Ammon's horn (tissue), 1 donor: ENCODE results near the gene GOLPH3.

Experiments
- DNase-seq: peaks from one replicate; pipeline ENCODE4 v3.0.0-alpha.2; 2016; ENCODE audit warnings: low spot score

The GOLPH3 gene

GRCh38 chr5:32170303-32171151 lies 3.6 kb downstream of the GOLPH3 start:
- DNase-seq: no peak

DNA sequence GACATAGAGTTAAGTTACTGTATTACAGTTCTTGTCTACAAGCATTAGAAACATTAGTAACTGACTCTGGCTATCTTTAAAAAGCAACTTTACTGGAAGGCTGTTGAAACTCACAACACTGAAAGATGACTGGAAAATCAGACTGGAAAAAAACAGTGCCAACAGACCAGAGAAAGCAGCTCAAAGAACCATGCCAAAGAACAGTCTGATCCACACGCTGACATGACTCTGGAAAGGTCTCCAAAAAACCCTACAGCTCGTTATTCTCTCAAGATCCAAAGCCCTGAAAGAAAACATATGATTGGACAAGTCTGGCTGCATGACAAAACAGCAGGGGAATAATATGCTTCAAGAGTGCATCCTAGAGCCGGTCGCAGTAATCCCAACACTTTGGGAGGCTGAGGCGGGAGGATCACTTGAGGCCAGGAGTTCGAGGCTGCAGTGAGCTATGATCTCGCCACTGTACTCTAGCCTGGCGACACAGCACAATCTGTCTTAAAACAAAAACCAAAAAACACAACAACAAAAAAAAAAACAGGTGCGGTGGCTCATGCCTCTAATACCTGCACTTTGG lies 5.6 kb downstream of the GOLPH3 start:
- DNase-seq: no peak

GRCh38 chr5:32165597-32165996 lies 8.5 kb downstream of the GOLPH3 start:
- DNase-seq: no peak

DNA sequence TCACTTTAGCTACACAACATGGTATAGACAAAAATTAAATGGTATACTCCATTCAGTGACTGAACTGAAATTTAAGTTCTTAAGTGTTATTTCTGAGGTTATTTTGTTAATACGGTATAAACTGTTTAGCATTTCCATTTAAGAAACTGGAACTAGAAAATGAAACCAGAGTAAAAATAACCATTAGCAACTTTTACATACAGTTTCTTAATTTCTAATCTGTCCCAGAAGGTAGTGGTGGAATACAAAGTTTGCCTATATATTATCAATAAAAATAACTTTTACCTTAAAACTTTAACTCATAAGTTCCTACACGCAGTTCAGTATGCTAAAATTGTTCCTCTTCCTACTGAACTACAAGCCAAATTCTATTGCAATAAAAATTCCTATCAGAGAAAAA lies 10.3 kb downstream of the GOLPH3 start:
- DNase-seq: no peak

GRCh38 chr5:32163053-32163452 lies 11.1 kb downstream of the GOLPH3 start:
- no peak for DNase-seq

GRCh38 chr5:32160228-32160627 lies 13.9 kb downstream of the GOLPH3 start:
- no peak for DNase-seq

- DNase-seq: no peak
Measured at GRCh38 chr5:32159328-32160072, 14.6 kb downstream of the GOLPH3 start.

- DNase-seq: no peak
Measured at GRCh38 chr5:32158679-32158975, 15.5 kb downstream of the GOLPH3 start.

GRCh38 chr5:32157078-32157477 lies 17.0 kb downstream of the GOLPH3 start:
- DNase-seq: no peak

DNA sequence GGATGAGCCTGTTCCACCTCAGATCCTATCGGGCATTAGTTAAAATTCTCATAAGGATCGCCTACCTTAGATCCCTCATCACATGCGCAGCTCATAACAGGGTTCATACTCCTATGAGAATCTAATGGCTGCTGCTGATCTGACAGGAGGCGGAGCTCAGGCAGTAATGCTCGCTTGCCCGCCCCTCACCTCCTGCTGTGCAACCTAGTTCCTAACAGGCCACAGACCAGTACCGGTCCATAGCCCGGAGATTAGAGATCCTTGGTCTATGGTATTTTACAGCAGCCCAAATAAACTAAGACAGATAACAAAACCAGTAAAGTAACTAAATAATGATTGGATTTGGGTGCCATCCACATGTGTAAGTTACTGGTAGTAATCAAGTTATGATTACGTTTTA lies 17.5 kb downstream of the GOLPH3 start:
- DNase-seq: no peak

- no peak for DNase-seq
Measured at GRCh38 chr5:32155211-32155610, 18.9 kb downstream of the GOLPH3 start.

GRCh38 chr5:32153723-32154122 lies 20.4 kb downstream of the GOLPH3 start:
- DNase-seq: no peak

DNA sequence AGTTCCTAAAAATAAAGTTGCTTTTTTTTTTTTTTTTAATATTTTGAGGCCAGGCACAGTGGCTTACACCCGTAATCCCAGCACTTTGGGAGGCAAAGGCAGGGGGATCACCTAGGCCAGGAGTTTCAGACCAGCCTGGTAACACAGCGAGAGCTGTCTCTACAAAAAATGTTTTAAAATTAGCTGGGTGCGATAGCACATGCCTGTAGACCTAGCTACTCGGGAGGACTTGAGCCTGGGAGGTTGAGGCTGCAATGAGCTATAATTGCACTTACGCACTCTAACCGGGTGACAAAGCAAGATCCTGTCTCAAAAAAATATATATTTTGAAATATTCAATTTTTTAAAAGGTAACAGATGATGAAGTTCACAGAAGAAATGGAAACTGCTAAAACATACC lies 22.9 kb downstream of the GOLPH3 start:
- DNase-seq: no peak

GRCh38 chr5:32150366-32150765 lies 23.8 kb downstream of the GOLPH3 start:
- no peak for DNase-seq

GRCh38 chr5:32147959-32148358 lies 26.2 kb downstream of the GOLPH3 start:
- no peak for DNase-seq

DNA sequence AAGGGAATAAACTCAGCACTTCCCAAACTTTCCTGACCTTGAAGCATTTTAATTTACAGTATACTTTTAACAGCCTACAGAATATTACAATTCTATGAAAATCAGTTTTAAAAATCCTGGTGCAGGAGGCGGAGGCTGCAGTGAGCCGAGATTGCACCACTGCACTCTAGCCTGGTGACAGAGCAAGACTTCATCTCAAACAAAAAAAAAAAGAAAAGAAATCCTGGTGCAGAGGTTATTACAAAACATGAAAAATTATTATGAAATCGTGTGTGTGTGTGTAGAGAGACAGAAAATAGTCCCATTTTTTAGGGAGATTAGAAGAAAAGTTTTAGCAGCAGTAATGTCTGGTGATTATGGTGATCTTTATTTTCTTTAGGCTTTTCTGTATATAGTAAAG lies 26.9 kb downstream of the GOLPH3 start:
- DNase-seq: no peak

- no peak for DNase-seq
Measured at GRCh38 chr5:32145378-32145777, 28.7 kb downstream of the GOLPH3 start.

- no peak for DNase-seq
Measured at GRCh38 chr5:32144378-32145207, 29.5 kb downstream of the GOLPH3 start.

GRCh38 chr5:32143617-32144377 lies 30.3 kb downstream of the GOLPH3 start:
- no peak for DNase-seq

DNA sequence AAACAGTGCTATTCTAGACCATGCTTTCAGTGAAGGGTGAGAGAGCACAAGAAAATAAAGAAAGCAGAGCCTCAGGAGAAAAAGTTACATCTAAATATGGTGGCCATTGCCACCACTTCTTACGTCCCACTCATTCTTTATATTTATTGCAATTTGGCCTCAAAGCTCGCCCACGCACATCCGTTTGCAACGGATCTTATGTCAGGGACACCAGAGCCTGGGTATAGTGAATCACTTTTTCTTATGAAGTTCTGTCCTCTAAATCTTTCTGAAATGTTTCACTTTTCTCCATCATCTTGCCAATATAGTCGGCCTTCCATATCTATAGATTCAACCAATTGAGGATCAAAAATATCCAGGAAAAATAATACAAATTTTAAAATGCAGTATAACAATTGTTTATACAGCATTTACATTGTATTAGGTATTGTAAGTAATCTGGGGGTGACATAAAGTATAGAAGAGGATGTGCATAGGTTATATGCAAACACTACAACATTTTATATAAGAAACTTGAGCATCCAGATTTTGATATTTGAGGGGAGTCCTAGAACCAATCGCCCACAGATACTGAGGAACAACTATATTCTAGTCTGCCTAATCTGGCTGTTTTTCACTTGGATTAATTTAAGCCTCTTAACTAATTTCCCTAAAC lies 35.2 kb downstream of the GOLPH3 start:
- no peak for DNase-seq

DNA sequence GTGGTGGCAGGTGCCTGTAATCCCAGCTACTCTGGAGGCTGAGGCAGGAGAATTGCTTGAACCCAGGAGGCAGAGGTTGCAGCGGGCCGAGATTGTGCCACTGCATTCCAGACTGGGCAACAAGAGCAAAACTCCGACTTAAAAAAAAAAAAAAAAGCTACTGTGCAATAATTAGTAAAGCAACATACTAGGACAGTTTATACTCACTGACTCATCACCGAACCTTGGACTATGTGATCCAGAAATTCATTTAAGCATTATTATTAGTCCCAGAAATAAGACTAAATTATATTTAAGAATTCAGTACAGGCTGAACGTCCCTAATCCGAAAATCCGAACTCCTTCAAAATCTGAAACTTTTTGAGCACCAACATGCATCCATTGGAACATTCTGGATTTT lies 37.8 kb downstream of the GOLPH3 start:
- no peak for DNase-seq
